Upper lobe of left lung (tissue), 4 donors: ENCODE data around the gene NR2F1.

Source experiments
- EP300 ChIP-seq, 4 donors: sonication (generic); formaldehyde crosslinking; IDR thresholded peaks; one replicate each; pipeline ENCODE4 v1.5.1; 2017; ENCODE audit warnings: antibody characterized with exemption in 4 of 4, control low read depth in 2 of 4
- POLR2A ChIP-seq, 4 donors: fragments of 450-650 bp; IDR thresholded peaks; one replicate each; pipeline ENCODE4 v1.5.1; 2016 to 2017; ENCODE audit warnings: antibody characterized with exemption in 4 of 4, mild to moderate bottlenecking in 2 of 4
- POLR2AphosphoS5 ChIP-seq, 2 donors: sonication (generic); formaldehyde crosslinking; IDR thresholded peaks; one replicate each; pipeline ENCODE4 v1.5.1; 2017; ENCODE audit warnings: antibody characterized with exemption in 2 of 2
- TF ChIP-seq, protein P1 (sequence below), 6 experiments: fragments of 450-650 bp in 4 of 6; fragments of 200-600 bp in 2 of 6; sonication (generic) in 2 of 6; IDR thresholded peaks; one replicate each; pipeline ENCODE4 v1.5.1; 2016 to 2019; ENCODE audit warnings: antibody characterized with exemption in 6 of 6

DNA sequence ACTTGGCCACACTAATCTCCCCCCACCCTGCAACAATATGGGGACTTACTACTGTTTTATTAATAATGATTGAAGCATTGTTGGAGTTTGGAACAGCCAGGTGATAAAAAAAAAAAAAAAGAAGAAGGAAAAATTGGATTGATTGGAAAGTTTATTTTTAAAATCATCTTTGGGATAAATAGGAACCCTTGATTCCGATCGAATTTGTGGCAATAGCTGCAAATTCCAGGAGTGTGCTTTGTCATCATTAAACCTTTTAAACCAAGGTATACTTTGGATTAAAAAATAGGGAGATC lies 907 bp upstream of the NR2F1 start:
- TF ChIP-seq EP300 (IDR thresholded peaks at IDR 0.05) (no peak), POLR2A (IDR thresholded peaks at IDR 0.05) (no peak), POLR2AphosphoS5 (IDR thresholded peaks at IDR 0.05) (no peak)
- TF ChIP-seq, protein P1, sequence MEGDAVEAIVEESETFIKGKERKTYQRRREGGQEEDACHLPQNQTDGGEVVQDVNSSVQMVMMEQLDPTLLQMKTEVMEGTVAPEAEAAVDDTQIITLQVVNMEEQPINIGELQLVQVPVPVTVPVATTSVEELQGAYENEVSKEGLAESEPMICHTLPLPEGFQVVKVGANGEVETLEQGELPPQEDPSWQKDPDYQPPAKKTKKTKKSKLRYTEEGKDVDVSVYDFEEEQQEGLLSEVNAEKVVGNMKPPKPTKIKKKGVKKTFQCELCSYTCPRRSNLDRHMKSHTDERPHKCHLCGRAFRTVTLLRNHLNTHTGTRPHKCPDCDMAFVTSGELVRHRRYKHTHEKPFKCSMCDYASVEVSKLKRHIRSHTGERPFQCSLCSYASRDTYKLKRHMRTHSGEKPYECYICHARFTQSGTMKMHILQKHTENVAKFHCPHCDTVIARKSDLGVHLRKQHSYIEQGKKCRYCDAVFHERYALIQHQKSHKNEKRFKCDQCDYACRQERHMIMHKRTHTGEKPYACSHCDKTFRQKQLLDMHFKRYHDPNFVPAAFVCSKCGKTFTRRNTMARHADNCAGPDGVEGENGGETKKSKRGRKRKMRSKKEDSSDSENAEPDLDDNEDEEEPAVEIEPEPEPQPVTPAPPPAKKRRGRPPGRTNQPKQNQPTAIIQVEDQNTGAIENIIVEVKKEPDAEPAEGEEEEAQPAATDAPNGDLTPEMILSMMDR (IDR thresholded peaks at IDR 0.05) = no peak
